Keratinocyte (primary cell): ENCODE measurements around the gene GAB2.

Source experiments
- CTCF ChIP-seq, 3 experiments: IDR thresholded peaks in 1 of 3; conservative IDR thresholded peaks in 1 of 3; optimal IDR thresholded peaks in 1 of 3; 2 replicates in 2 of 3; 3 replicates in 1 of 3; pipeline versions ENCODE3 to v1.5.1; 2011; ENCODE audit warnings: low read length in 3 of 3, mild to moderate bottlenecking in 3 of 3, moderate library complexity in 2 of 3, control low read depth in 1 of 3, inconsistent platforms in 1 of 3; ENCODE audit not compliant: insufficient read depth in 2 of 3; ENCODE audit errors: extremely low read depth in 1 of 3
- EZH2 ChIP-seq: IDR thresholded peaks from one replicate; pipeline ENCODE4 v1.6.1; 2012; ENCODE audit warnings: inconsistent platforms, mild to moderate bottlenecking, low read length, moderate library complexity

- TF ChIP-seq CTCF (optimal IDR thresholded peaks at IDR 0.05 in 1 of 3, IDR thresholded peaks at IDR 0.05 in 1 of 3, conservative IDR thresholded peaks at IDR 0.05 in 1 of 3; ENCODE audit: extremely low read depth in 1 of 3, insufficient read depth in 2 of 3, low read length in 3 of 3): no peak
- no peak for TF ChIP-seq EZH2
These were observed 75.8 kb downstream of the GAB2 start for GRCh38 chr11:78341841-78342240.
